ENCODE measurements around the gene DSP. TPM values are rescaled to one million over a fixed set of nuclear protein-coding genes. Genes with fewer than 3 reads are reported as not detected.

Gene DSP
- total and polyA plus RNA-seq, 2 of the 13 experiments (the other 11 are each of a cell fraction or from before 2014, with no cell fraction given) = 89.8 to 117 TPM

- H3K9ac ChIP-seq (ENCODE audit: insufficient read depth, low read depth, low read length) = no peak overlapping the region
- no TSS peak for BruUV-seq (replicated peaks)
- ATAC-seq (no peak), DNase-seq (ENCODE audit: low spot score) (no peak), FAIRE-seq (no peak)
- no peak overlapping the region for H3K4me2 ChIP-seq (ENCODE audit: low read depth, low read length)
- intact Hi-C loops (cut with micrococcal nuclease; ENCODE audit: unreplicated experiment) (no loop called here), in situ Hi-C loops (cut with HindIII; ENCODE audit: extremely low pct_ligation_motif_present, low pct_unique_long_range_greater_than_20kb) (no loop called here)
- H2AFZ ChIP-seq (ENCODE audit: low read length) = no peak overlapping the region
- no peaks in the 10 kb centered on the region for H3K9me3 ChIP-seq (ENCODE audit: low read length)
- TF ChIP-seq ZNF670 (CRISPR knock-in tag; IDR thresholded peaks at IDR 0.05; ENCODE audit: borderline replicate concordance) (no peak), CREB1 (IDR thresholded peaks at IDR 0.05) (peak; percentile 75), CREB1 (CRISPR knock-in tag; IDR thresholded peaks at IDR 0.05) (no peak)
- 37% methylated on average over 5 of the region's 5 CpGs for WGBS (ENCODE audit: low lambda C conversion rate)
- no peaks in the 10 kb centered on the region for H4K20me1 ChIP-seq (ENCODE audit: insufficient read depth, low read length)
- H3K4me1 ChIP-seq (ENCODE audit: insufficient read depth, low read length) = no peaks in the 10 kb centered on the region
- ChIA-PET CTCF (ENCODE audit: low intra/inter-chr PET ratio, low total read pairs) (no interaction called here), POLR2A (interaction anchor here (1.8 kb wide), 1 partner anchor 13 kb away, joined by 5 read pairs; the partner anchor contains the start of gene DSP)
- no peak overlapping the region for H3K27ac ChIP-seq (ENCODE audit: extremely low read length, insufficient read depth, low read length)
- H3K27me3 ChIP-seq (ENCODE audit: control insufficient read depth in 1 of 2, insufficient read depth in 2 of 2, low read length in 2 of 2) = peaks cover 0 to 31% of the 10 kb centered on the region in 2 experiments; a peak in 4 of 5 replicates
- no peaks in the 10 kb centered on the region for H3K79me2 ChIP-seq (ENCODE audit: insufficient read depth, low read length)
- H3K4me3 ChIP-seq (replicated peaks in 1 of 3; ENCODE audit: insufficient read depth in 1 of 3, low read depth in 2 of 3, low read length in 3 of 3) = no peak overlapping the region
- no peaks in the 10 kb centered on the region for H3K36me3 ChIP-seq (replicated peaks in 1 of 2; ENCODE audit: control insufficient read depth in 1 of 2, insufficient read depth in 2 of 2, low read length in 2 of 2)
These were observed 12.9 kb upstream of the DSP start for GRCh38 chr6:7528565-7528964.

GRCh38 chr6:7529141-7529540 is 12.3 kb upstream of the DSP start:
- WGBS (ENCODE audit: low lambda C conversion rate) = 44% methylated on average over 6 of the region's 6 CpGs
- in situ Hi-C loops (cut with HindIII; ENCODE audit: extremely low pct_ligation_motif_present, low pct_unique_long_range_greater_than_20kb) (no loop called here), intact Hi-C loops (cut with micrococcal nuclease; ENCODE audit: unreplicated experiment) (no loop called here)
- ChIA-PET CTCF (ENCODE audit: low intra/inter-chr PET ratio, low total read pairs) (no interaction called here), POLR2A (interaction anchor here (1.8 kb wide), 1 partner anchor 12 kb away, joined by 5 read pairs; the partner anchor contains the start of gene DSP)
- DNase-seq (ENCODE audit: low spot score) (no peak), FAIRE-seq (no peak), ATAC-seq (no peak)
- no peak overlapping the region for H3K27ac ChIP-seq (ENCODE audit: extremely low read length, insufficient read depth, low read length)
- H3K9ac ChIP-seq (ENCODE audit: insufficient read depth, low read depth, low read length) = no peak overlapping the region
- no peaks in the 10 kb centered on the region for H4K20me1 ChIP-seq (ENCODE audit: insufficient read depth, low read length)
- H3K36me3 ChIP-seq (replicated peaks in 1 of 2; ENCODE audit: control insufficient read depth in 1 of 2, insufficient read depth in 2 of 2, low read length in 2 of 2) = no peaks in the 10 kb centered on the region
- no peak overlapping the region for H2AFZ ChIP-seq (ENCODE audit: low read length)
- no peak overlapping the region for H3K4me2 ChIP-seq (ENCODE audit: low read depth, low read length)
- H3K4me3 ChIP-seq (replicated peaks in 1 of 3; ENCODE audit: insufficient read depth in 1 of 3, low read depth in 2 of 3, low read length in 3 of 3) = no peak overlapping the region
- BruUV-seq (replicated peaks) = no TSS peak
- no peaks in the 10 kb centered on the region for H3K9me3 ChIP-seq (ENCODE audit: low read length)
- no peaks in the 10 kb centered on the region for H3K4me1 ChIP-seq (ENCODE audit: insufficient read depth, low read length)
- no peaks in the 10 kb centered on the region for H3K79me2 ChIP-seq (ENCODE audit: insufficient read depth, low read length)
- H3K27me3 ChIP-seq (ENCODE audit: control insufficient read depth in 1 of 2, insufficient read depth in 2 of 2, low read length in 2 of 2) = peaks cover 0 to 31% of the 10 kb centered on the region in 2 experiments; a peak in 4 of 5 replicates
- TF ChIP-seq KLF11 (CRISPR knock-in tag; IDR thresholded peaks at IDR 0.05) = no peak
- TF ChIP-seq ZNF619 (CRISPR knock-in tag; IDR thresholded peaks at IDR 0.05) = no peak
- no peak for TF ChIP-seq MTA1 (CRISPR knock-in tag; IDR thresholded peaks at IDR 0.05; ENCODE audit: borderline replicate concordance)
- TF ChIP-seq GMEB1 (CRISPR knock-in tag; IDR thresholded peaks at IDR 0.05; ENCODE audit: borderline replicate concordance) = no peak
- no peak for TF ChIP-seq ZFYVE20 (CRISPR knock-in tag; IDR thresholded peaks at IDR 0.05; ENCODE audit: borderline replicate concordance, low read depth)
- no peak for TF ChIP-seq ATF7 (IDR thresholded peaks at IDR 0.05)
- no peak for TF ChIP-seq ATF7 (CRISPR knock-in tag; IDR thresholded peaks at IDR 0.05)
- TF ChIP-seq PBX3 (CRISPR knock-in tag; IDR thresholded peaks at IDR 0.05; ENCODE audit: borderline replicate concordance) = no peak
- no peak for TF ChIP-seq RNF219 (CRISPR knock-in tag; IDR thresholded peaks at IDR 0.05)
- no peak for TF ChIP-seq ZNF816 (CRISPR knock-in tag; IDR thresholded peaks at IDR 0.05; ENCODE audit: borderline replicate concordance)
- TF ChIP-seq ZIK1 (CRISPR knock-in tag; IDR thresholded peaks at IDR 0.05; ENCODE audit: borderline replicate concordance, low read depth) = no peak
